Endothelial cell of umbilical vein (primary cell): Measurements from ENCODE around the gene LIPK. TPM values are rescaled to one million over a fixed set of nuclear protein-coding genes. Genes with fewer than 3 reads are reported as not detected.

Experiments
- Bru-seq: library from RNA; stranded (reverse); fragments of 400-500 nt; gene quantifications from one replicate; lab custom pipeline; 2021; lab: Mats Ljungman, UMichigan
- BruChase-seq, 2 experiments: library from RNA; stranded (reverse); fragments of 400-500 nt; gene quantifications; one replicate each; lab custom pipeline; 2021; lab: Mats Ljungman, UMichigan
- BruUV-seq: library from RNA; stranded (reverse); fragments of 400-500 nt; replicated peaks from 2 replicates; lab custom pipeline; 2021; lab: Mats Ljungman, UMichigan
- CTCF ChIA-PET: fragments of 300-600, 350-600 bp; sonication (Branson Sonifier 250); formaldehyde crosslinking; loops from one replicate; lab custom pipeline; 2021; ENCODE audit warnings: antibody characterized with exemption, inconsistent platforms; lab: Charles Lee
- POLR2A ChIA-PET: fragments of 300-600, 350-600 bp; sonication (Branson Sonifier 250); formaldehyde crosslinking; loops from one replicate; lab custom pipeline; 2021; ENCODE audit warnings: antibody characterized with exemption, inconsistent platforms; lab: Charles Lee
- DNase-seq: peaks from one replicate; pipeline ENCODE4 v3.0.0-alpha.2; 2011; ENCODE audit warnings: low read depth, low spot score
- FAIRE-seq: peaks from 2 replicates; lab custom pipeline; 2011; peaks lifted over from hg19 to GRCh38; lab: Jason Lieb, UNC
- H2AFZ ChIP-seq: 2 replicates; pipeline ENCODE4 v1.6.0; 2012; ENCODE audit warnings: low read depth, low read length, control low read depth, inconsistent platforms
- H3K27ac ChIP-seq: 2 replicates; pipeline ENCODE4 v1.5.1; 2011; ENCODE audit warnings: low read depth, mild to moderate bottlenecking, control low read depth, low read length, moderate library complexity; ENCODE audit not compliant: insufficient read depth
- H3K27me3 ChIP-seq, 2 experiments: 2 replicates each; pipeline versions ENCODE4 v1.6.0 to v1.6.1; 2011; ENCODE audit warnings: low read length in 2 of 2, mixed read lengths in 1 of 2; ENCODE audit not compliant: control insufficient read depth in 2 of 2, insufficient read depth in 2 of 2
- H3K36me3 ChIP-seq, 2 experiments: 2 replicates in 1 of 2; 3 replicates in 1 of 2; pipeline ENCODE4 v1.5.1; 2011; ENCODE audit warnings: low read length in 2 of 2, mild to moderate bottlenecking in 1 of 2, moderate library complexity in 1 of 2; ENCODE audit not compliant: control insufficient read depth in 2 of 2, insufficient read depth in 2 of 2; ENCODE audit errors: extremely low read depth in 1 of 2
- H3K4me1 ChIP-seq: 3 replicates; pipeline ENCODE4 v1.5.1; 2011; ENCODE audit warnings: mild to moderate bottlenecking, low read length; ENCODE audit not compliant: control insufficient read depth, insufficient read depth; ENCODE audit errors: extremely low read depth
- H3K4me2 ChIP-seq: 2 replicates; pipeline ENCODE4 v1.6.1; 2011; ENCODE audit warnings: low read length, control low read depth, mixed read lengths; ENCODE audit not compliant: insufficient read depth
- H3K4me3 ChIP-seq, 3 experiments: fragments of 200-600 bp in 1 of 3; sonication (generic), shearing (Covaris generic) in 1 of 3; replicated peaks in 1 of 3; 2 replicates each; pipeline ENCODE4 v1.5.1; 2011 to 2016; ENCODE audit warnings: control low read depth in 3 of 3, low read length in 3 of 3, mild to moderate bottlenecking in 2 of 3, inconsistent platforms in 1 of 3, low read depth in 1 of 3, moderate library complexity in 1 of 3; ENCODE audit not compliant: insufficient read depth in 1 of 3
- H3K79me2 ChIP-seq: 2 replicates; pipeline ENCODE4 v1.6.0; 2012; ENCODE audit warnings: low read length, inconsistent platforms; ENCODE audit not compliant: control insufficient read depth, insufficient read depth
- H3K9ac ChIP-seq: replicated peaks from 2 replicates; pipeline ENCODE3; 2011; ENCODE audit warnings: low read length, control low read depth; ENCODE audit not compliant: insufficient read depth; ENCODE audit errors: extremely low read depth
- H3K9me1 ChIP-seq: replicated peaks from 3 replicates; pipeline ENCODE4 v1.6.0; 2011; ENCODE audit warnings: mild to moderate bottlenecking, low read length; ENCODE audit not compliant: control insufficient read depth, insufficient read depth; ENCODE audit errors: extremely low read depth
- H3K9me3 ChIP-seq: replicated peaks from 2 replicates; pipeline ENCODE4 v1.5.1; 2012; ENCODE audit warnings: low read length, inconsistent platforms; ENCODE audit not compliant: control insufficient read depth, insufficient read depth
- H4K20me1 ChIP-seq: replicated peaks from 2 replicates; pipeline ENCODE3; 2011; ENCODE audit warnings: mild to moderate bottlenecking, low read length; ENCODE audit not compliant: control insufficient read depth, insufficient read depth; ENCODE audit errors: extremely low read depth
- EZH2 ChIP-seq: IDR thresholded peaks from 2 replicates; pipeline ENCODE4 v1.6.1; 2012; ENCODE audit warnings: borderline replicate concordance, low read depth, mild to moderate bottlenecking, moderate library complexity, low read length, inconsistent platforms; ENCODE audit not compliant: severe bottlenecking
- FOS ChIP-seq: IDR thresholded peaks from 2 replicates; pipeline ENCODE4 v1.6.1; 2011; ENCODE audit warnings: mild to moderate bottlenecking, low read length, moderate library complexity, borderline replicate concordance; ENCODE audit not compliant: insufficient read depth
- GATA2 ChIP-seq: IDR thresholded peaks from 2 replicates; pipeline ENCODE4 v1.7.0; 2011; ENCODE audit warnings: low read depth, mild to moderate bottlenecking, moderate library complexity, mixed read lengths, low read length; ENCODE audit not compliant: insufficient read length, insufficient read depth
- JUN ChIP-seq: IDR thresholded peaks from 2 replicates; pipeline ENCODE4 v1.6.1; 2011; ENCODE audit warnings: borderline replicate concordance, low read depth; ENCODE audit not compliant: insufficient read length, insufficient read depth
- MYC ChIP-seq: IDR thresholded peaks from one replicate; pipeline ENCODE4 v1.6.1; 2011; ENCODE audit warnings: mild to moderate bottlenecking, low read depth, low read length
- POLR2A ChIP-seq: IDR thresholded peaks from 2 replicates; pipeline ENCODE4 v1.6.1; 2012; ENCODE audit warnings: low read depth, mild to moderate bottlenecking, control low read depth, low read length
- POLR2AphosphoS5 ChIP-seq: IDR thresholded peaks from 2 replicates; pipeline ENCODE4 v1.6.1; 2012; ENCODE audit warnings: low read depth, mild to moderate bottlenecking, control low read depth, low read length, moderate library complexity; ENCODE audit not compliant: insufficient read depth
- dilution Hi-C: fragments of 300-500 bp; cut with MboI; formaldehyde crosslinking; loops from one replicate; pipeline ENCODE4 v1.15.0; 2019; ENCODE audit warnings: low sequenced_read_pairs; ENCODE audit not compliant: extremely low pct_ligation_motif_present
- intact Hi-C: fragments of 100-400 bp; cut with micrococcal nuclease; formaldehyde crosslinking; loops from one replicate; pipeline ENCODE4 v1.10.0; 2022
- long read RNA-seq: library from polyadenylated mRNA; stranded (forward); transcript quantifications from one replicate; pipeline ENCODE4 v2.0.0, GENCODE V29; 2021
- polyA minus RNA-seq, 3 experiments: library from RNA; depleted of rRNA, polyadenylated mRNA; stranded (reverse); fragments of >200 nt; gene quantifications; 1 replicate in 1 of 3; 2 replicates in 2 of 3; pipeline ENCODE4 v1.2.3, GENCODE V29; 2011
- polyA plus RNA-seq, 4 experiments: library from polyadenylated mRNA; depleted of rRNA in 3 of 4; stranded (reverse) in 3 of 4; unstranded in 1 of 4; fragments of >200 nt; gene quantifications; 2 replicates each; pipeline versions ENCODE4 v1.2.1 to v1.2.3, GENCODE V29; 2011 to 2012; ENCODE audit warnings: missing spikeins in 1 of 4
- total RNA-seq: library from RNA; stranded (reverse); gene quantifications from 2 replicates; pipeline ENCODE4 v1.2.3, GENCODE V29; 2021
- TF ChIP-seq, protein P1 (sequence below): IDR thresholded peaks from 2 replicates; pipeline ENCODE4 v1.6.1; 2011; ENCODE audit not compliant: insufficient read depth, insufficient read length
- TF ChIP-seq, protein P2 (sequence below), 2 donors: IDR thresholded peaks; 1 replicate in 1 of 2; 2 replicates in 1 of 2; pipeline ENCODE4 v1.5.1; 2011; ENCODE audit warnings: low read length in 2 of 2, mild to moderate bottlenecking in 2 of 2, moderate library complexity in 2 of 2, control low read depth in 1 of 2, inconsistent platforms in 1 of 2, low read depth in 1 of 2; ENCODE audit not compliant: insufficient read depth in 1 of 2; ENCODE audit errors: extremely low read depth in 1 of 2

LIPK gene, protein sequence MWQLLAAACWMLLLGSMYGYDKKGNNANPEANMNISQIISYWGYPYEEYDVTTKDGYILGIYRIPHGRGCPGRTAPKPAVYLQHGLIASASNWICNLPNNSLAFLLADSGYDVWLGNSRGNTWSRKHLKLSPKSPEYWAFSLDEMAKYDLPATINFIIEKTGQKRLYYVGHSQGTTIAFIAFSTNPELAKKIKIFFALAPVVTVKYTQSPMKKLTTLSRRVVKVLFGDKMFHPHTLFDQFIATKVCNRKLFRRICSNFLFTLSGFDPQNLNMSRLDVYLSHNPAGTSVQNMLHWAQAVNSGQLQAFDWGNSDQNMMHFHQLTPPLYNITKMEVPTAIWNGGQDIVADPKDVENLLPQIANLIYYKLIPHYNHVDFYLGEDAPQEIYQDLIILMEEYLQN
- total RNA-seq, result not detected in 2 replicates
- not detected in 2 replicates for polyA plus RNA-seq
- not detected in 2 replicates for polyA plus RNA-seq (2011; cell fraction: cytosol; rRNA removed)
- polyA plus RNA-seq (2011; cell fraction: nucleus; rRNA removed), result not detected in 2 replicates
- polyA plus RNA-seq (2012), result not detected in 2 replicates
- not detected in 2 replicates for polyA minus RNA-seq
- not detected for polyA minus RNA-seq (2011; cell fraction: cytosol; rRNA and poly(A)+ RNA removed)
- polyA minus RNA-seq (2011; cell fraction: nucleus; rRNA and poly(A)+ RNA removed), result not detected in 2 replicates
- not detected for Bru-seq, nascent RNA
- not detected for BruChase-seq, experiment 1, labeled RNA remaining after a 6-hour chase
- BruChase-seq, experiment 2, labeled RNA remaining after a 2-hour chase, result not detected
- long read RNA-seq, result 0 reads

DNA sequence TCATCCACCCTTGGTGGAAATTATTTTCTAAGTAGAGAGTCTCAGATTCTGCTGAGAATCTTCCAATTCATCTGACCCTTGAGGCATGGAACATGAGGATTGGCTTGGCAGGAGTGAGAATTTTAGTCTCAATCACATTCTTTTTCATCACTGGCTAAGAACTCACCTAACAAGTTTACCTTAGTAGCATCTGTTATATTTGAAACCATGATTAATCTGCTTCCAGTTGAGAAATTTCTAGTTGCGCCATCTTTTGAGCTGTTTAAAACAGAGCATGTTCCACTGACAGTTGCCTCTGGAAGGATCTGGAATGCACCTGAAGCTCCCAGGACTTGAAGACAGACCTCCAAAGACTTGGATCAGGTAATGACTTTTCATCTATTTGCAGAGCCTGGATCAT, at the start of gene LIPK:
LIPK (plus strand) TSS at position 292 of the 400 bp plus-strand sequence. CDS start 18,295 bp downstream, outside the sequence.
- ChIA-PET CTCF (interaction anchor here (1.2 to 3.1 kb wide), 2 partner anchors 13 to 141 kb away, joined by 3 to 11 read pairs; no protein-coding TSS in a partner anchor), POLR2A (no interaction called here)
- peaks cover 0 to 2% of the 10 kb centered on the region in 2 experiments for H3K27me3 ChIP-seq
- H3K9me3 ChIP-seq, result no peaks in the 10 kb centered on the region
- DNase-seq (no peak), FAIRE-seq (no peak)
- H3K79me2 ChIP-seq, result no peaks in the 10 kb centered on the region
- peaks cover 29% of the 10 kb centered on the region for H3K4me1 ChIP-seq
- H3K9ac ChIP-seq, result no peak within 1 kb of the TSS
- no peaks in the 10 kb centered on the region for H3K9me1 ChIP-seq
- H3K4me3 ChIP-seq, result no peak within 1 kb of the TSS
- dilution Hi-C loops, result no loop called here
- intact Hi-C loops, result loop anchor here (2.0 to 5.0 kb wide), 4 partner anchors 25 to 86 kb away; no protein-coding TSS in a partner anchor
- no peaks in the 10 kb centered on the region for H3K36me3 ChIP-seq
- no peak for TF ChIP-seq GATA2
- TF ChIP-seq JUN, result no peak
- TF ChIP-seq MYC, result no peak
- no peak for TF ChIP-seq FOS
- TF ChIP-seq, protein P1, sequence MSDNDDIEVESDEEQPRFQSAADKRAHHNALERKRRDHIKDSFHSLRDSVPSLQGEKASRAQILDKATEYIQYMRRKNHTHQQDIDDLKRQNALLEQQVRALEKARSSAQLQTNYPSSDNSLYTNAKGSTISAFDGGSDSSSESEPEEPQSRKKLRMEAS, result no peak
- TF ChIP-seq EZH2, result no peak
- TF ChIP-seq, protein P2, sequence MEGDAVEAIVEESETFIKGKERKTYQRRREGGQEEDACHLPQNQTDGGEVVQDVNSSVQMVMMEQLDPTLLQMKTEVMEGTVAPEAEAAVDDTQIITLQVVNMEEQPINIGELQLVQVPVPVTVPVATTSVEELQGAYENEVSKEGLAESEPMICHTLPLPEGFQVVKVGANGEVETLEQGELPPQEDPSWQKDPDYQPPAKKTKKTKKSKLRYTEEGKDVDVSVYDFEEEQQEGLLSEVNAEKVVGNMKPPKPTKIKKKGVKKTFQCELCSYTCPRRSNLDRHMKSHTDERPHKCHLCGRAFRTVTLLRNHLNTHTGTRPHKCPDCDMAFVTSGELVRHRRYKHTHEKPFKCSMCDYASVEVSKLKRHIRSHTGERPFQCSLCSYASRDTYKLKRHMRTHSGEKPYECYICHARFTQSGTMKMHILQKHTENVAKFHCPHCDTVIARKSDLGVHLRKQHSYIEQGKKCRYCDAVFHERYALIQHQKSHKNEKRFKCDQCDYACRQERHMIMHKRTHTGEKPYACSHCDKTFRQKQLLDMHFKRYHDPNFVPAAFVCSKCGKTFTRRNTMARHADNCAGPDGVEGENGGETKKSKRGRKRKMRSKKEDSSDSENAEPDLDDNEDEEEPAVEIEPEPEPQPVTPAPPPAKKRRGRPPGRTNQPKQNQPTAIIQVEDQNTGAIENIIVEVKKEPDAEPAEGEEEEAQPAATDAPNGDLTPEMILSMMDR (IDR thresholded peaks at IDR 0.05; ENCODE audit: extremely low read depth in 1 of 2, insufficient read depth in 1 of 2, low read depth in 1 of 2, low read length in 2 of 2), result no peak
- no peak for TF ChIP-seq POLR2AphosphoS5
- no peak for TF ChIP-seq POLR2A
- H3K27ac ChIP-seq, result no peak within 1 kb of the TSS
- no TSS peak for BruUV-seq
- H4K20me1 ChIP-seq, result no peaks in the 10 kb centered on the region
- no peak within 1 kb of the TSS for H2AFZ ChIP-seq
- peak within 1 kb of the TSS; percentile 66 for H3K4me2 ChIP-seq
